Nephron progenitor cell (in vitro differentiated cells): ENCODE data around the gene C3orf18.

Experiments
- DNase-seq: peaks from one replicate; pipeline ENCODE4 v3.0.0; 2021
- H3K27ac Mint-ChIP-seq: 2 replicates; pipeline ENCODE4 v1.8.0; 2021; ENCODE audit warnings: mild to moderate bottlenecking, moderate library complexity, mixed read lengths
- H3K27me3 Mint-ChIP-seq: 2 replicates; pipeline ENCODE4 v1.8.0; 2021; ENCODE audit warnings: mild to moderate bottlenecking, low read depth, mixed read lengths; ENCODE audit not compliant: poor library complexity
- H3K36me3 Mint-ChIP-seq: 2 replicates; pipeline ENCODE4 v1.8.0; 2021; ENCODE audit warnings: low read depth, mixed read lengths
- H3K4me1 Mint-ChIP-seq: 2 replicates; pipeline ENCODE4 v1.8.0; 2021; ENCODE audit warnings: mixed read lengths
- H3K4me3 Mint-ChIP-seq: 2 replicates; pipeline ENCODE4 v1.8.0; 2021; ENCODE audit warnings: mild to moderate bottlenecking, moderate library complexity, mixed read lengths
- H3K9me3 Mint-ChIP-seq: 2 replicates; pipeline ENCODE4 v1.8.0; 2021; ENCODE audit warnings: mild to moderate bottlenecking, moderate library complexity, mixed read lengths
- TF ChIP-seq, protein P1 (sequence below): fragments of 200-600 bp; sonication (generic); IDR thresholded peaks from 2 replicates; pipeline ENCODE4 v1.5.0; 2021; ENCODE audit warnings: antibody characterized with exemption

C3orf18 gene

DNA sequence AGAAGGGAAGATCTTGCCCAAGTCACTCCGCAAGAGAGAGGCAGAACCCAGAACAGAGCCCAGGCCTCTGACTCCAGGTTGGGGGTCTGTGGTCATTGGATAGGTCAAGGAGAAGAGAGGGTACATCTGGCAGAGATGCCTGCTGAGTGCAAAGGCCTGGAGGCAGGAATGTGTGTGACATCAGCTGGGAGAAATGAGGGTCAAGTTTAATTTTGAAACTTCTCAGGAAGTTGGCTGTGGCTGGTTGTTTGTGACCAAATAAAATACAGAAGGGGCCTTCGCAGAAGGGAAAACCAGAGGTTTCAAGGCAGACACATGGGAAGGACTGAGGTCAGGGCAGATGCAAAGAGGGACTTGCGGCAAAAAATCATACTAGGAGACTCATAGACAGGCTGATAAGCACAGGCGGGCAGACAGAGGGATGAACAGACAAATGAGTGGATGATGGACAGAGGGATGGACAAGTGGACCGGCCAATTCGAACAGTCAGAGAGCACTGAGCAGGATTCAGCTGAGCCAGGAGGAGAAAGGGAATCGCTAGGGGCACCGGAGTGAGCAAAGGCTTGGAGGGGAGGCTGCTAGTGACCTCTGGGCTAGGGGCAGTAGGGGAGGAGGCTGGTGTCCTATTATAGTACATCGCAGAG lies 35.4 kb downstream of the C3orf18 start:
- TF ChIP-seq, protein P1, sequence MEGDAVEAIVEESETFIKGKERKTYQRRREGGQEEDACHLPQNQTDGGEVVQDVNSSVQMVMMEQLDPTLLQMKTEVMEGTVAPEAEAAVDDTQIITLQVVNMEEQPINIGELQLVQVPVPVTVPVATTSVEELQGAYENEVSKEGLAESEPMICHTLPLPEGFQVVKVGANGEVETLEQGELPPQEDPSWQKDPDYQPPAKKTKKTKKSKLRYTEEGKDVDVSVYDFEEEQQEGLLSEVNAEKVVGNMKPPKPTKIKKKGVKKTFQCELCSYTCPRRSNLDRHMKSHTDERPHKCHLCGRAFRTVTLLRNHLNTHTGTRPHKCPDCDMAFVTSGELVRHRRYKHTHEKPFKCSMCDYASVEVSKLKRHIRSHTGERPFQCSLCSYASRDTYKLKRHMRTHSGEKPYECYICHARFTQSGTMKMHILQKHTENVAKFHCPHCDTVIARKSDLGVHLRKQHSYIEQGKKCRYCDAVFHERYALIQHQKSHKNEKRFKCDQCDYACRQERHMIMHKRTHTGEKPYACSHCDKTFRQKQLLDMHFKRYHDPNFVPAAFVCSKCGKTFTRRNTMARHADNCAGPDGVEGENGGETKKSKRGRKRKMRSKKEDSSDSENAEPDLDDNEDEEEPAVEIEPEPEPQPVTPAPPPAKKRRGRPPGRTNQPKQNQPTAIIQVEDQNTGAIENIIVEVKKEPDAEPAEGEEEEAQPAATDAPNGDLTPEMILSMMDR, result no peak
- peaks cover 47% of the 10 kb centered on the region for H3K4me1 Mint-ChIP-seq
- no peak overlapping the region for H3K4me3 Mint-ChIP-seq
- H3K36me3 Mint-ChIP-seq, result no peaks in the 10 kb centered on the region
- H3K27me3 Mint-ChIP-seq, result peaks cover 47% of the 10 kb centered on the region
- no peak overlapping the region for H3K27ac Mint-ChIP-seq
- no peak for DNase-seq
- no peaks in the 10 kb centered on the region for H3K9me3 Mint-ChIP-seq

GRCh38 chr3:50531201-50531600 lies 36.3 kb downstream of the C3orf18 start:
- H3K27me3 Mint-ChIP-seq, result peaks cover 43% of the 10 kb centered on the region
- DNase-seq, result no peak
- peaks cover 47% of the 10 kb centered on the region for H3K4me1 Mint-ChIP-seq
- no peaks in the 10 kb centered on the region for H3K36me3 Mint-ChIP-seq
- no peaks in the 10 kb centered on the region for H3K9me3 Mint-ChIP-seq
- no peak overlapping the region for H3K27ac Mint-ChIP-seq
- TF ChIP-seq, protein P1, result no peak
- H3K4me3 Mint-ChIP-seq, result no peak overlapping the region

GRCh38 chr3:50530001-50530970 lies 37.3 kb downstream of the C3orf18 start:
- H3K9me3 Mint-ChIP-seq, result no peaks in the 10 kb centered on the region
- TF ChIP-seq, protein P1, result no peak
- H3K27ac Mint-ChIP-seq, result no peak overlapping the region
- H3K4me1 Mint-ChIP-seq, result peaks cover 41% of the 10 kb centered on the region
- DNase-seq, result peak; percentile 49
- peak overlapping the region; percentile 78 for H3K4me3 Mint-ChIP-seq
- H3K27me3 Mint-ChIP-seq, result peaks cover 48% of the 10 kb centered on the region
- H3K36me3 Mint-ChIP-seq, result no peaks in the 10 kb centered on the region

DNA sequence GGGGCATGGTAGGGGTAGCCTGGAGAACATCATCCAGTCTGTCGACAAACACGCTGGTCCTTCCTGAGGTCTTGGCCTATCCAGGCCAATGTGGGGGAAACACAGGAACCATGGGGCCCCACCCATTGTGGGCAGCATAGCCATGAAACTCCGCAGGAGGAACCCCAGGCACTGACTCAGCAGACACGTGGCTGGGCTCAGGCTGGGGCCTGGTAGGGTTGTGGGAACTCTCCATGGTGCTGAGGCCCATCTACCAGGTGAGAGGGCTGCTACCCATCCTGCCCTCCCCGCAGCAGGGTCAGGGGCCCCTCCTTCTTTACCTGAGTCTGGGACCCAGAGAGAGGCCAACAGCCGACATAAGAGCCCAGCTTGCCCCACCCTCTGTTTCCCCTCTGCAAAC lies 41.6 kb downstream of the C3orf18 start:
- H3K4me3 Mint-ChIP-seq, result no peak overlapping the region
- no peak overlapping the region for H3K27ac Mint-ChIP-seq
- peak; percentile 82 for DNase-seq
- H3K4me1 Mint-ChIP-seq, result peaks cover 46% of the 10 kb centered on the region
- H3K36me3 Mint-ChIP-seq, result no peaks in the 10 kb centered on the region
- peaks cover 28% of the 10 kb centered on the region for H3K27me3 Mint-ChIP-seq
- H3K9me3 Mint-ChIP-seq, result no peaks in the 10 kb centered on the region
- TF ChIP-seq, protein P1, result no peak

GRCh38 chr3:50525191-50525910 lies 42.2 kb downstream of the C3orf18 start:
- Mint-ChIP-seq H3K9me3 (no peaks in the 10 kb centered on the region), H3K36me3 (no peaks in the 10 kb centered on the region), H3K4me1 (peaks cover 52% of the 10 kb centered on the region), H3K4me3 (no peak overlapping the region), H3K27me3 (peaks cover 30% of the 10 kb centered on the region), H3K27ac (no peak overlapping the region)
- TF ChIP-seq, protein P1, result no peak
- DNase-seq, result no peak
